Stimulated activated memory B cell treated with anti-CD40 and anti-IgM and Interleukin-4, amounts not matched to agents 10 μg/mL and 1 μg/mL and 100 μg/mL, for 72 hours (primary cell): Measurements from ENCODE around the gene SKAP2.

Source experiments
- ATAC-seq: fragments of 150-1000 bp; cut with Tn5 transposase; 2 replicates; pipeline ENCODE4 v1.10.0; 2021
- H3K27ac Mint-ChIP-seq: one replicate; pipeline ENCODE4 v1.8.0; 2022; ENCODE audit warnings: mild to moderate bottlenecking, mixed read lengths
- H3K27me3 Mint-ChIP-seq: one replicate; pipeline ENCODE4 v1.8.0; 2022; ENCODE audit warnings: mixed read lengths
- H3K36me3 Mint-ChIP-seq: one replicate; pipeline ENCODE4 v1.8.0; 2022; ENCODE audit warnings: mixed read lengths
- H3K4me1 Mint-ChIP-seq: one replicate; pipeline ENCODE4 v1.8.0; 2022; ENCODE audit warnings: mixed read lengths
- H3K4me3 Mint-ChIP-seq: one replicate; pipeline ENCODE4 v1.8.0; 2022; ENCODE audit warnings: mild to moderate bottlenecking, moderate library complexity, mixed read lengths
- H3K9me3 Mint-ChIP-seq: one replicate; pipeline ENCODE4 v1.8.0; 2022; ENCODE audit warnings: mixed read lengths

Gene SKAP2

GRCh38 chr7:26699766-26700165 is 164.6 kb downstream of the SKAP2 start:
- Mint-ChIP-seq H3K4me1 (no peaks in the 10 kb centered on the region), H3K9me3 (no peaks in the 10 kb centered on the region), H3K27ac (no peak overlapping the region), H3K27me3 (no peaks in the 10 kb centered on the region), H3K4me3 (no peak overlapping the region), H3K36me3 (peaks cover 11% of the 10 kb centered on the region)
- no peak for ATAC-seq

- Mint-ChIP-seq H3K4me3 (no peak overlapping the region), H3K36me3 (peaks cover 11% of the 10 kb centered on the region), H3K27ac (no peak overlapping the region), H3K4me1 (no peaks in the 10 kb centered on the region), H3K27me3 (no peaks in the 10 kb centered on the region), H3K9me3 (no peaks in the 10 kb centered on the region)
- ATAC-seq, result no peak
Measured at GRCh38 chr7:26698806-26699205, 165.6 kb downstream of the SKAP2 start.

DNA sequence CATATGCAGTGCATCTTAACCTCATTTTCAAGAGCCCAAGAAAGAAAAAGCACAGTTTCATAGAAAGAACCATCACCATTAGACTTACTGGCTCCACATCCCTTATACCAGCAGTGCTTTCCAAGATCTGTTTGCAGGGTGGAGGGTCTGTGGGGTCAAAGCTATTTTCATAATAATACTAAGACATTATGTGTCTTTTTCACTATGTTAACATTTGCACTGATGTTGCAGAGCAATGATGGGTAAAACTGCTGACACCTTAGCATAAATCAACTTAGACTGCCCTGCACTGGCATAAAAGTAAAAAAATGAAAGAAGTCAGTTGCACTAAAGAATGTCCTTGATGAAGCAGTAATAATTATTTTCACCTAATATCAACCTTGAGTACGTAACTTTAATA is 166.2 kb downstream of the SKAP2 start:
- H3K27ac Mint-ChIP-seq, result no peak overlapping the region
- no peak for ATAC-seq
- H3K4me1 Mint-ChIP-seq, result no peaks in the 10 kb centered on the region
- no peak overlapping the region for H3K4me3 Mint-ChIP-seq
- H3K36me3 Mint-ChIP-seq, result peaks cover 11% of the 10 kb centered on the region
- H3K9me3 Mint-ChIP-seq, result no peaks in the 10 kb centered on the region
- H3K27me3 Mint-ChIP-seq, result no peaks in the 10 kb centered on the region

DNA sequence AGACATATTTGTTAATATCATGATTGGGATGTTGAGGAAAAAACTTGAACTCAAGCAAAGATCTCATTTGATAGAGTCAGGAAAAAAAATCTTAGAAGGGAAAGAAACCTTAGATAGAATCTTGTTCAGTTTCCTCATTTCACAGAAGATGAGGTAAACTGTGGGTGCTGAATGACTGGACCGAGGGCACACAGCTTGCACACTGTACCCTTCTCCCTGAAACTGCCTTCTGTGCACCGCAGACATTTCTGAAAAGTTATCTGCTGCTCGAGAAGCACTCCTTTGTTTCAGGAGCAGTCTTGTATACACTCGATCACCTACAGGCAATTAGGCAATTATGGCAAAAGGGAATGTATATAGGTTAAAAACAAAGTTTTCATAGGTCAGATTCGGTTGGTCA is 167.4 kb downstream of the SKAP2 start:
- H3K27ac Mint-ChIP-seq, result no peak overlapping the region
- peak; percentile 59 for ATAC-seq
- H3K9me3 Mint-ChIP-seq, result no peaks in the 10 kb centered on the region

GRCh38 chr7:26696161-26696560 is 168.2 kb downstream of the SKAP2 start:
- H3K27ac Mint-ChIP-seq, result no peak overlapping the region
- H3K4me1 Mint-ChIP-seq, result peaks cover 10% of the 10 kb centered on the region
- no peaks in the 10 kb centered on the region for H3K9me3 Mint-ChIP-seq
- no peaks in the 10 kb centered on the region for H3K27me3 Mint-ChIP-seq
- no peak for ATAC-seq
- no peaks in the 10 kb centered on the region for H3K36me3 Mint-ChIP-seq
- no peak overlapping the region for H3K4me3 Mint-ChIP-seq

More for the DNA sequence above, 167.4 kb downstream of the SKAP2 start:
- Mint-ChIP-seq H3K4me3 (no peak overlapping the region), H3K4me1 (peaks cover 2% of the 10 kb centered on the region), H3K36me3 (peaks cover 4% of the 10 kb centered on the region), H3K27me3 (no peaks in the 10 kb centered on the region)

DNA sequence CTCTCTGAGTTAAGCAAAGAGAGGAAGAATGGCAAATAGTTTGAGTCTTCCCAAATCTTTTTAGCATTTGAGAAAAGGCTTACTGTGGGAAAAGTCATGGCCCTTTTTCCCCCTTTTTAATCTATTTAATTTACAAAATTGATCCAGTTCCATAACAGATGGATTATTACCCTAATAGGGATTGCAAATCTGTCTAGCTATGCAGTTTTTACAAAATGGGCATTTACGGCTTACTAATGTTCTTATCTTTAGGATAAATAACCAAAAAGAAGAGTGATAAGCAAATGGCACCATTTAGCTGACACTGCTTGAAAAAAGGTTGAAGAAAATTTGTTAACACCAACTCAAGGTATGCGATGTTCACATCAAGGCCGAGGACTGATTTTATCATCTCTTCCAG is 169.7 kb downstream of the SKAP2 start:
- no peaks in the 10 kb centered on the region for H3K36me3 Mint-ChIP-seq
- H3K27ac Mint-ChIP-seq, result no peak overlapping the region
- no peak overlapping the region for H3K4me3 Mint-ChIP-seq
- no peaks in the 10 kb centered on the region for H3K27me3 Mint-ChIP-seq
- H3K4me1 Mint-ChIP-seq, result peaks cover 13% of the 10 kb centered on the region
- H3K9me3 Mint-ChIP-seq, result no peaks in the 10 kb centered on the region
- no peak for ATAC-seq

- H3K4me3 Mint-ChIP-seq, result no peak overlapping the region
- ATAC-seq, result no peak
- no peaks in the 10 kb centered on the region for H3K9me3 Mint-ChIP-seq
- H3K4me1 Mint-ChIP-seq, result peaks cover 19% of the 10 kb centered on the region
- no peaks in the 10 kb centered on the region for H3K36me3 Mint-ChIP-seq
- no peaks in the 10 kb centered on the region for H3K27me3 Mint-ChIP-seq
- no peak overlapping the region for H3K27ac Mint-ChIP-seq
Measured at GRCh38 chr7:26694141-26694540, 170.2 kb downstream of the SKAP2 start.

GRCh38 chr7:26691886-26692285 is 172.5 kb downstream of the SKAP2 start:
- ATAC-seq, result no peak
- H3K36me3 Mint-ChIP-seq, result no peaks in the 10 kb centered on the region
- H3K4me3 Mint-ChIP-seq, result no peak overlapping the region
- H3K9me3 Mint-ChIP-seq, result no peaks in the 10 kb centered on the region
- peak overlapping the region; percentile 59 for H3K27ac Mint-ChIP-seq
- H3K4me1 Mint-ChIP-seq, result peaks cover 30% of the 10 kb centered on the region
- no peaks in the 10 kb centered on the region for H3K27me3 Mint-ChIP-seq

DNA sequence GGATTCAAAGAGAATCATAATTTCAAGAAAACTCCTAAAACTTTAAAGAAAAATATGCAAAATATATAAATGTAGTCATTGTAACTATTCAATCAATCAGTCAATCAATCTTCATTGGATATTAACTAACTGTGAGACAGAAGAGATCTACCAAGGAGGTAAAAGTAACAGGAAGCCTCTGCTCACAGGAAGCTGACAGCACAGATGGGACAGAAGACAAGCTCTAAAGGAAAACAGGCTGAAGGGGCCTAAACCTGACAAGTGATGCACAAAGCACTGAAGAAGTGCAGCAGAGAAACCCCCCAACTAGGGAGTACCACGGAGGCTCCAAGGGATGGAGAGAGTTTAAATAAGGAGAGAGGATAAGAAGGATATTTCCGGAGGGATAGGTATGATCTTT is 173.0 kb downstream of the SKAP2 start:
- no peak for ATAC-seq
- peaks cover 30% of the 10 kb centered on the region for H3K4me1 Mint-ChIP-seq

GRCh38 chr7:26690135-26690805 is 174.1 kb downstream of the SKAP2 start:
- Mint-ChIP-seq H3K4me3 (no peak overlapping the region), H3K9me3 (no peaks in the 10 kb centered on the region), H3K4me1 (peaks cover 30% of the 10 kb centered on the region), H3K36me3 (no peaks in the 10 kb centered on the region), H3K27ac (peak overlapping the region; percentile 37), H3K27me3 (no peaks in the 10 kb centered on the region)
- no peak for ATAC-seq

More for the DNA sequence above, 173.0 kb downstream of the SKAP2 start:
- Mint-ChIP-seq H3K27ac (peak overlapping the region; percentile 59), H3K36me3 (no peaks in the 10 kb centered on the region), H3K4me3 (no peak overlapping the region), H3K27me3 (no peaks in the 10 kb centered on the region), H3K9me3 (no peaks in the 10 kb centered on the region)

- H3K4me1 Mint-ChIP-seq, result peaks cover 30% of the 10 kb centered on the region
- H3K4me3 Mint-ChIP-seq, result no peak overlapping the region
- peak overlapping the region; percentile 14 for H3K27ac Mint-ChIP-seq
- no peaks in the 10 kb centered on the region for H3K9me3 Mint-ChIP-seq
- no peaks in the 10 kb centered on the region for H3K27me3 Mint-ChIP-seq
- ATAC-seq, result peak; percentile 48
- peaks cover 8% of the 10 kb centered on the region for H3K36me3 Mint-ChIP-seq
Measured at GRCh38 chr7:26688936-26689506, 175.4 kb downstream of the SKAP2 start.

GRCh38 chr7:26688388-26688787 is 176.0 kb downstream of the SKAP2 start:
- Mint-ChIP-seq H3K4me1 (peaks cover 30% of the 10 kb centered on the region), H3K27me3 (no peaks in the 10 kb centered on the region), H3K27ac (no peak overlapping the region), H3K9me3 (no peaks in the 10 kb centered on the region), H3K36me3 (peaks cover 11% of the 10 kb centered on the region), H3K4me3 (no peak overlapping the region)
- no peak for ATAC-seq

GRCh38 chr7:26687032-26687431 is 177.4 kb downstream of the SKAP2 start:
- peaks cover 15% of the 10 kb centered on the region for H3K36me3 Mint-ChIP-seq
- H3K4me3 Mint-ChIP-seq, result no peak overlapping the region
- ATAC-seq, result no peak
- peaks cover 28% of the 10 kb centered on the region for H3K4me1 Mint-ChIP-seq
- H3K27ac Mint-ChIP-seq, result no peak overlapping the region
- no peaks in the 10 kb centered on the region for H3K9me3 Mint-ChIP-seq
- no peaks in the 10 kb centered on the region for H3K27me3 Mint-ChIP-seq

DNA sequence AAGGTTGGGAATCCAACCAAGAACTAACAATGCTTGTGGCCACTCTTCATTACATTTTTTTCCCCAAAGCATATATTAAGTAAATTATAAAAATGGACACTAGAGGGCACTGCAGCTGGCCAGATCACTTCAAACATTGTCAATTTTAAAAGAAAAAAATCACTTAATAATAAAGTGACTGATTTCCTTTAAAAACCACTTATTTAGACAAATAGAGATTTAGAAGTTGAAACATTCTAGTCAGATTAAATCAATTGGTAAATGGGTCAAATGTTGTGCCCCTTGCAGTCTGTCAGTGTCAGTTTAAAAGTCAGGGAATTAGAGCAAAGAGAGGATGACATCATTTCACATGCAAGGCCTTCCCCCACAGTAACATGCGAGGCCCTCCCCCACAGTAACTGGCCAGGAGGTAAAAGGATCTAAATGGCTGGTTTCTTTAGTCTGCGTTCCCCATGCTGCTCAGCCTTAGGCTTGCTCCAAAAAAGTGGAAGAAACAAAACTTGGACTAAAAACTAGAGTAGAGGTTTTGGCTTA is 177.9 kb downstream of the SKAP2 start:
- Mint-ChIP-seq H3K4me3 (no peak overlapping the region), H3K36me3 (peaks cover 15% of the 10 kb centered on the region), H3K27me3 (no peaks in the 10 kb centered on the region), H3K27ac (no peak overlapping the region), H3K4me1 (peaks cover 23% of the 10 kb centered on the region), H3K9me3 (no peaks in the 10 kb centered on the region)
- ATAC-seq, result no peak

DNA sequence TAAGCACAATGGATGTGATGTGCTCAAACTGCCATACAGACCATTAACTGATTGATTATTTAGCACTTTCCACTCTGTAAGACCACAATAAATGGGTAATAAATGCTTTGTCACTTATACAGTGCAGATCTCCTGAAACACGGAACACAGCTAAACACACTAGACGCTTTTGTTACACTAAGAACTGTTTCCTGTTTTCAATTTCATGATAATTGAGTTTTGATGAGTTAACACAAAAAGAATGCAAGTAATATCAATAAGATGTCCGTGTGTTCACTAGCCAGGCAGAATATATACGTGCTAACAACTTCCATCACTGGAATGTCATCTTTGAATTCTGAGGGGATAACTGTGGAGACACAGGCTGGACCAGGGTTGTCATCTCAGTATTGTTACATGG is 178.8 kb downstream of the SKAP2 start:
- no peak for ATAC-seq
- Mint-ChIP-seq H3K4me1 (peaks cover 19% of the 10 kb centered on the region), H3K27me3 (no peaks in the 10 kb centered on the region), H3K27ac (no peak overlapping the region), H3K9me3 (no peaks in the 10 kb centered on the region), H3K4me3 (no peak overlapping the region), H3K36me3 (peaks cover 15% of the 10 kb centered on the region)

DNA sequence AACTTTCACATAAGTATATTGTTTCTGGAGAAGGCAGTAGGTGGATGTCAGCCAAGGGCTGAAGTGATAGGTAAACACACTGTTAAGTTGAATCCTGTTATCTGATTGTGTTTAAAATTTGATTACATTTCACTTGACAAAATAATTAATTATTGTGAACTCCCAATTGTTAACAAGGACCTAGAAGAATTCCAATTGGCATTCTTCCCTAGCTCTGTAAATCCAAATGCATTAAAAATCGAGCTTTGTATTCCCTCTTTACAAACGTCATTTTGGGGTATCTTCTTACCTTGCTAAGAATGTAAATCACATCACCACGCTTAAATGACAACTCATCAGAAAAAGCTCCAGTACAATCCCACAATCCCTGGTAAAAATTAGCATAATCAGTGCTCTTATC is 179.9 kb downstream of the SKAP2 start:
- peaks cover 15% of the 10 kb centered on the region for H3K36me3 Mint-ChIP-seq
- no peak for ATAC-seq
- no peak overlapping the region for H3K4me3 Mint-ChIP-seq
- H3K9me3 Mint-ChIP-seq, result no peaks in the 10 kb centered on the region
- H3K27ac Mint-ChIP-seq, result no peak overlapping the region
- peaks cover 14% of the 10 kb centered on the region for H3K4me1 Mint-ChIP-seq
- H3K27me3 Mint-ChIP-seq, result no peaks in the 10 kb centered on the region
